ENCODE measurements around the gene PAWR. TPM values are rescaled to one million over a fixed set of nuclear protein-coding genes. Genes with fewer than 3 reads are reported as not detected.
"Not testable (repeated sequence)": the region's sequence is repeated elsewhere in the genome, so short reads cannot be mapped to it uniquely, and the experiment has no call there.

The PAWR gene
- total and polyA plus RNA-seq, 9 donors: 26.4 to 125 (median 72.8) TPM

- intact Hi-C loops (cut with DNase I): no loop called here
- H3K36me3 ChIP-seq: no peaks in the 10 kb centered on the region
Observed at GRCh38 chr12:79635676-79636075, 55.1 kb downstream of the PAWR start.

GRCh38 chr12:79634957-79635471 is 55.8 kb downstream of the PAWR start:
- DNase-seq: no peak
- H3K27me3 ChIP-seq: no peaks in the 10 kb centered on the region
- no peaks in the 10 kb centered on the region for H3K9me3 ChIP-seq
- TF ChIP-seq EP300 (IDR thresholded peaks at IDR 0.05): no peak
- TF ChIP-seq CTCF (IDR thresholded peaks at IDR 0.05): no peak
- TF ChIP-seq POLR2A (IDR thresholded peaks at IDR 0.05): no peak
- intact Hi-C loops (cut with DNase I): no loop called here
- H3K4me3 ChIP-seq: no peak overlapping the region
- H3K4me1 ChIP-seq (ENCODE audit: insufficient read depth): peaks cover 7% of the 10 kb centered on the region
- no peaks in the 10 kb centered on the region for H3K36me3 ChIP-seq
- H3K27ac ChIP-seq: no peak overlapping the region
- 84 to 89% (median 88%) methylated on average over 1 of the region's 1 CpG for WGBS, 3 donors

More at GRCh38 chr12:79635676-79636075, 55.1 kb downstream of the PAWR start:
- Histone ChIP-seq H3K4me1 (ENCODE audit: insufficient read depth) (peaks cover 7% of the 10 kb centered on the region), H3K4me3 (no peak overlapping the region), H3K9me3 (no peaks in the 10 kb centered on the region), H3K27ac (no peak overlapping the region), H3K27me3 (no peaks in the 10 kb centered on the region)
- no peak for TF ChIP-seq EP300 (IDR thresholded peaks at IDR 0.05)
- no peak for TF ChIP-seq POLR2A (IDR thresholded peaks at IDR 0.05)
- TF ChIP-seq CTCF (IDR thresholded peaks at IDR 0.05): no peak
- no peak for DNase-seq

- Histone ChIP-seq H3K36me3 (no peaks in the 10 kb centered on the region), H3K9me3 (no peaks in the 10 kb centered on the region), H3K4me1 (ENCODE audit: insufficient read depth) (peaks cover 2% of the 10 kb centered on the region), H3K27me3 (no peaks in the 10 kb centered on the region), H3K27ac (no peak overlapping the region), H3K4me3 (no peak overlapping the region)
- 79 to 87% (median 81%) methylated on average over 2 of the region's 2 CpGs for WGBS, 3 donors
- DNase-seq: no peak
- intact Hi-C loops (cut with DNase I): no loop called here
- no peak for TF ChIP-seq POLR2A (IDR thresholded peaks at IDR 0.05)
- TF ChIP-seq EP300 (IDR thresholded peaks at IDR 0.05): no peak
- no peak for TF ChIP-seq CTCF (IDR thresholded peaks at IDR 0.05)
Observed at GRCh38 chr12:79629561-79629960, 61.2 kb downstream of the PAWR start.

- H3K4me3 ChIP-seq; H3K36me3 ChIP-seq; H3K27ac ChIP-seq; intact Hi-C loops (cut with DNase I); H3K9me3 ChIP-seq; H3K4me1 ChIP-seq (ENCODE audit: insufficient read depth); DNase-seq; H3K27me3 ChIP-seq: not testable (repeated sequence)
- WGBS, 3 donors: 94 to 98% (median 95%) methylated on average over 7 of the region's 7 CpGs
Observed at GRCh38 chr12:79626735-79627134, 64.0 kb downstream of the PAWR start.

GRCh38 chr12:79624378-79624777 is 66.4 kb downstream of the PAWR start:
- Histone ChIP-seq H3K4me1 (ENCODE audit: insufficient read depth) (no peaks in the 10 kb centered on the region), H3K27ac (no peak overlapping the region), H3K36me3 (no peaks in the 10 kb centered on the region), H3K4me3 (no peak overlapping the region), H3K9me3 (no peaks in the 10 kb centered on the region), H3K27me3 (no peaks in the 10 kb centered on the region)
- no peak for DNase-seq
- intact Hi-C loops (cut with DNase I): no loop called here
- TF ChIP-seq POLR2A (IDR thresholded peaks at IDR 0.05) (no peak), EP300 (IDR thresholded peaks at IDR 0.05) (no peak), CTCF (IDR thresholded peaks at IDR 0.05) (no peak)
- 54 to 73% (median 71%) methylated on average over 2 of the region's 2 CpGs for WGBS, 3 donors
